Measurements from ENCODE around the gene GMDS.

Gene GMDS

GRCh38 chr6:1800845-1801244 lies 444.6 kb downstream of the GMDS start:
- no peak for DNase-seq (ENCODE audit: low read depth in 2 of 2)

- no peak for DNase-seq (ENCODE audit: low read depth in 2 of 2)
Measured at GRCh38 chr6:1798965-1799325, 446.5 kb downstream of the GMDS start.

- DNase-seq (ENCODE audit: low read depth in 2 of 2): no peak
Measured at GRCh38 chr6:1798303-1798964, 447.0 kb downstream of the GMDS start.

- no peak for DNase-seq (ENCODE audit: low read depth in 2 of 2)
Measured at GRCh38 chr6:1797801-1798200, 447.6 kb downstream of the GMDS start.

- DNase-seq (ENCODE audit: low read depth in 2 of 2): no peak
Measured at GRCh38 chr6:1796706-1797529, 448.5 kb downstream of the GMDS start.

GRCh38 chr6:1795910-1796309 lies 449.5 kb downstream of the GMDS start:
- no peak for DNase-seq (ENCODE audit: low read depth in 2 of 2)

- DNase-seq (ENCODE audit: low read depth in 2 of 2): no peak
Measured at GRCh38 chr6:1792989-1793388, 452.4 kb downstream of the GMDS start.

GRCh38 chr6:1790684-1791083 lies 454.7 kb downstream of the GMDS start:
- no peak for DNase-seq (ENCODE audit: low read depth in 2 of 2)

- no peak for DNase-seq (ENCODE audit: low read depth in 2 of 2)
Measured at GRCh38 chr6:1789092-1789491, 456.3 kb downstream of the GMDS start.

- DNase-seq (ENCODE audit: low read depth in 2 of 2): no peak
Measured at GRCh38 chr6:1787894-1788293, 457.5 kb downstream of the GMDS start.

- DNase-seq (ENCODE audit: low read depth in 2 of 2): no peak
Measured at GRCh38 chr6:1786455-1787453, 458.7 kb downstream of the GMDS start.

- no peak for DNase-seq (ENCODE audit: low read depth in 2 of 2)
Measured at GRCh38 chr6:1784422-1784884, 461.0 kb downstream of the GMDS start.

- no peak for DNase-seq (ENCODE audit: low read depth in 2 of 2)
Measured at GRCh38 chr6:1781817-1782184, 463.6 kb downstream of the GMDS start.

- no peak for DNase-seq (ENCODE audit: low read depth in 2 of 2)
Measured at GRCh38 chr6:1781152-1781816, 464.1 kb downstream of the GMDS start.

GRCh38 chr6:1780251-1780867 lies 465.0 kb downstream of the GMDS start:
- no peak for DNase-seq (ENCODE audit: low read depth in 2 of 2)

- DNase-seq (ENCODE audit: low read depth in 2 of 2): no peak
Measured at GRCh38 chr6:1778686-1779235, 466.6 kb downstream of the GMDS start.

GRCh38 chr6:1777921-1778685 lies 467.3 kb downstream of the GMDS start:
- no peak for DNase-seq (ENCODE audit: low read depth in 2 of 2)

GRCh38 chr6:1775441-1775840 lies 470.0 kb downstream of the GMDS start:
- no peak for DNase-seq (ENCODE audit: low read depth in 2 of 2)

GRCh38 chr6:1774226-1774915 lies 471.0 kb downstream of the GMDS start:
- DNase-seq (ENCODE audit: low read depth in 2 of 2): no peak
